Stimulated activated CD4-positive, alpha-beta T cell treated with anti-CD3 and anti-CD28 coated beads, Interleukin-1b, Interleukin-23, amount 100 ng/mL, for 4 hours (primary cell): ENCODE results near the gene PRSS21.

Experiments
- DNase-seq, 2 donors: peaks; one replicate each; pipeline ENCODE4 v3.0.0-alpha.2; 2020; ENCODE audit warnings: low read depth in 2 of 2

Gene PRSS21

DNA sequence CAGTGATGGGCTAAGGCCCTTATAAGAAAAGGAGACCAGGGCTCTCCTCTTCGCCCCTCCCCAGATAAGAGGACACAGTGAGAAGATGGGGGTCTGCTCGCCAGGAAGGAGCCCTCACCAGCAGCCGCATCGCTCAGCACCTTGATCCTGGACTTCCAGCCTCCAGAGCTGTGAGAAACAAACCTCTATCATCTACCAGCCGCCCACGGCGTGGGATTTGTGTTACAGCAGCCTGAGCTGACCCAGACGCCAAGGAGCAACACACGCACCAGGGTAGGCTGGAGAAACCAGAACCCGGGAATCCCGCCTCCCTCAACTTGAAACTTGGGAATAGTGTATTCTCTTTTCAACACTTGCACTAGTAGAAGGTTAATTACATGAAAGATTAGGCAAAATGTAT is 8.9 kb downstream of the PRSS21 start:
- DNase-seq = no peak

DNA sequence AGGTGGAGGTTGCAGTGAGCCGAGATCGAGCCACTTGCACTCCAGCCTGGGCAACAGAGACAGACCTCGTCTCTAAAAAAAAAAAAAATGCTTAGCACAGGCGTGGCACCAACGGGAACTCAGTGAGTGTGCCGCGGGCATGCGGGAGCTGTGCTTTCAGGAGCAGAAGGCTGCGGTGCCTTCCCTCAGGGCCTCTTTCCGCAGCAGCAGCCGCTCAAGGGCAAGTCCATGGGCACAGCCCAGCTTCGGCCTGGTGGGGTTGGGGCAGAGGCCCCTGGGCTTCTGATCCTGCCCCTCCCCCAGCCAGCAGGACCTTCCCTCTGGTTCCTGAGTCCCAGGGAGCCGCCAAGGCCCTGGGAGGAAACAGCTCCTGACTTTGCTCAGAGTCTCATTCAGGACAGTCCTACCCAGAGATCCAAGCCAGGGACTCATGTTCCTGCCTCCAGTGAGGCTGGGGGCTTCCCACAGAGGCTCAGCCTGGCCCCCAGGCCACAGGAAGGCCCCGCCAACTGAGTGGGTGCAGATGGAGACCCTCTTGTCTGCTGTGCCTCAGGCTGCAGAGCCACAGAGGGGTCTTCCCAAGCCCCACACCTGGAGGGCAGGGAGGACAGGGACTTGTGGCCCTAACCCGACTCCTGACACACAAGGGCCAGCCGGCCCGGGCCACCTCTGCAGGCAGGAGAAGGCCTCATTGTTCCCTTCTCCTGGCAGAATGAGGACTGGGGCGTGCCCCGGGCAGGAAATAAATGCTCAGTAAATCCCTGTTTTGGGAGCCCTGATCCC is 9.7 kb downstream of the PRSS21 start:
- DNase-seq = no peak

DNA sequence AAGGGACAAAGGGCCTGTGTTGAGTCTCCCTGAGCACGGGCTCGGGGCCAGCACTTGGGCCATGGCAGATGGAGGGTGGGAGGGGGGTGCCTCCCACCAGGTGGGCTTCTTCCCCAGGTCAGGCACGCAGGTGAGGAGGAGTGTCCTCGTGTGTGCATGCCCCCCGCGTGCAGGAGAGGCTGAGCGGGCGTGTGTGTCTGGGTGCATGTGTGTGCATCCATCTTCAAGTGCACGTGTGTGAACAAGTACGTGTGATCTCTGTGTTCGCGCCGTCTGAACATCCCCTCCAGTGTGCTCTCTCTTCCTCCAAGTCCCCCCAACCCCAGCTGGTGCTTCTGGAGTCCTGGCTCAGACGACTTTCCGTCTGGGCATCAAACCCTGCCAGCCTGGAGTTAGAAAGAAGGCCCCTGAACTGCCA is 10.3 kb downstream of the PRSS21 start:
- DNase-seq = no peak

DNA sequence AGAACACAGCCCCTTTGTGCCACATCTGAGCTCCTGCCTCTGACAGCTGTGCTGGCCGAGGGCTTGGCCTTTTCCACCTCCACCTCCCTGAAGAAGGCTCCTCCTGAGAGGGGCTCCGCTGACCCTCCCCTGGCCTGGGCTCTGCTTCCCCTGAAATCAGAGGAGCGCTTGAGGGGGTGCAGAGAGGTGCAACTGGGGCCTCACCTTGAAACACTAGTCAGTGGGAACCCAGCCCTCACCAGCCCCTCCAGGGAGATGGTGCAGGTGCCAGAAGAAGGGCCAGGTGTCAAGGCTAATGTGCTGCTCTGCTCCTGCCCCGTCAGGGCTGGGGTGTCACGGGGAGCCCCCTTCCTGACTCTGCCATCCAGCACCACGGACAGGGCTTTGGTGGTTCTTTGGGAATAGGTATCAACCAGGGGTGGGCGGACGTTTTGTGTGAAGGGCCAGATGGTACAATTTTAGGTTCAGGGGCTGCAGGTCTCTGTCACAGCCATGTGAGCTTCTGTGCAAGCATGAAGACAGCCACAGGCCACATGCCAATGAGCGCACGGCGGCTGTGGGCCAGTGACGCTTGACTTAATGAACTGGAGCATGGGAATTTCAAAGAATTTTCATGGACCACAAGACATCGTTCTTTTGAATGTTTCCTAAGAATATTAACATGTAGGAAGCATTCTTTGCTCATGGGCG is 10.9 kb downstream of the PRSS21 start:
- DNase-seq = no peak

DNA sequence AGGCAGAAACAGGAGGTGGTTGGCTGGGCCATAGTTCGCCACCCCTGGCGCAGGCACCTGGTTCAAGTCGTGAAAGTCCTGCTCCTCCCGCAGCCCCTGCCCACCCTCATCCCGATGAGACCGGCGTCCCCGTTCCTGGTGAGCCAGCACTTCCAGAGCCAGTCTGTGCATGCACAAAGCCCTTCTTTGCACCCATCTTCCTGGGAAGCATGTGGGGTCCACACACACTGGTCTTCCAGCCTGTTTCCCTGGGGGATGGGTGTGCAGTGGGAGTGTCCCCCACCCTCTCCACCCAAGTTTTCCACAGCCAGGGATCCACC is 11.4 kb downstream of the PRSS21 start:
- DNase-seq = no peak

DNA sequence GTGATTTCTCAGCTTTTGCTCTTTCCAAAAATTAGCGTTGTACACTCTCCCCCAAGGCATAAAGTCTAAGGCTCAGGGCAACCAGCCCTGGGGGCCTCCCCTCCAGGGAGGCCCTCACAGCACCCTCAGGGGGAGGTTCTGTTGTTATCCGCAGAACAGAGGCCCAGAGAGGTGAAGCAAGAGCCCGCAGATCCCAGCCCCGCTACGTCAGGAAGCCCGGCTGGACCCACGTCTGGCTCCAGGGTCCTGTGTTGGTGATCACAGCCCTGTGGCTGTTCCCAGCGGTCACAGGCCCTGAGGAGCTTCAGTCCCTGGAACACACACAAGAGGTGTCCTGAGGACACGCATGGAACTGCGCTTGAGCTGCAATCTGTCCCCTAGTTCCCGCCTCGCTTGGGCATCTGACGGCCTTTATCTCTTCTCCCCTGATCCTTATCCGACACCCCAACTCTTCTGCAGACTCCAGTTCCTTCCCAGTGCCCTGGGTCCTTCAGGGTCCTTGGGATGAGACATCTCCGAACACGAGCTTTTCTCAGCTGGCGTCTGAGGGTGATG is 11.9 kb downstream of the PRSS21 start:
- DNase-seq = no peak

DNA sequence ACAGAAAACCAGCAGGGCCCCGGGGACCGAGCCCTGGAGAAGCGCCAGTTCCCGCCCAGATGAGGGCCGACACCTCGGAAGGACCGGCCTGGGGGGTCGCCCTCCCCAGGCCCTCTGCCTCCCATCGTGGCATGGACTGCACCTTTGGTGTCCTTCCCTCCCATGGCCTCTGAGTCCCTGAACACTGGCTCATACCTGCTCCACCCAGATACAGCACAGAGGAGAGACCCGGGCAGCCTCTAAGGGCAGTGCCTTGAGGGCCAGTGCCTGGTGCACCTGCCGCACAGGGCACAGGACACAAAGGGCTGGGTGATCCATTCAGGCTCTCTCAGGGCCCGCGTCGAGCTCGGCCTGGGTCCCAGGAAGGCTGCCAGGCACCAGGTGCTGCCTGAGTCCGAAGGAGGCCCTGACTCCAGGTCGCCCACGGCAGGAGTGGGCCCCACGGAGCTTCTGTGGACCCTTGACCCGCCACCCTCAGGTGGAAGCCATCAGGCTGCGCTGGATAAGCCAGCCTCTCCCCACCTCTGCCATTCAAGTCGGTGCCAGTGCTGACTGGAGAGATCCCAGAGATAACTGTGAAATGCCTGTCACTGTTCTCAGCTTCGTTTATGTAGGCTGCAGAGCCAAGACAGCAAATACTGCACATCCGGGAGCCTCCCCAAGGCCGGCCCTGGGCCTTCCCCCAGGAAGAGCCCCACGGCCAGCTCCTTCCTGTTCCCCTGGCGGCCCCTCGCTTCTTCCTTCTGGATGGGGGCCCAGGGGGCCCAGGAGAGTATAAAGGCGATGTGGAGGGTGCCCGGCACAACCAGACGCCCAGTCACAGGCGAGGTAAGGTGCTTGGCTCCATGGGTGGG is 12.7 kb downstream of the PRSS21 start, which contains the start of gene ZG16B:
ZG16B (plus strand) TSS at position 803 of the 854 bp plus-strand sequence. CDS start 139 bp downstream, outside the sequence.
- DNase-seq = no peak

DNA sequence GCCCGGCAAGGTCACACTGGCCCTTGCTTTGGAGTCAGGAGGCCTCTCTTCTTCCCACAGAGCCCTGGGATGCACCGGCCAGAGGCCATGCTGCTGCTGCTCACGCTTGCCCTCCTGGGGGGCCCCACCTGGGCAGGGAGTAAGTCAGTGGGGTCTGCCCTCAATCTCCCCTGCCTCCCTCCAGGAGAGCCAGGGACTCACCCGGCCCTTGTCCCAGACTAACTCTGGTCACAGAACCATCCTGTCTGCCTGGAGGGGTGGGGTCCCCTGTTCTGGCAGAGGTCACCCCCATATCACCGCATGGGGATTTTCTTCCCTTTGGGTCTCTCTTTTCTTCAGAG is 13.3 kb downstream of the PRSS21 start:
- DNase-seq = no peak

DNA sequence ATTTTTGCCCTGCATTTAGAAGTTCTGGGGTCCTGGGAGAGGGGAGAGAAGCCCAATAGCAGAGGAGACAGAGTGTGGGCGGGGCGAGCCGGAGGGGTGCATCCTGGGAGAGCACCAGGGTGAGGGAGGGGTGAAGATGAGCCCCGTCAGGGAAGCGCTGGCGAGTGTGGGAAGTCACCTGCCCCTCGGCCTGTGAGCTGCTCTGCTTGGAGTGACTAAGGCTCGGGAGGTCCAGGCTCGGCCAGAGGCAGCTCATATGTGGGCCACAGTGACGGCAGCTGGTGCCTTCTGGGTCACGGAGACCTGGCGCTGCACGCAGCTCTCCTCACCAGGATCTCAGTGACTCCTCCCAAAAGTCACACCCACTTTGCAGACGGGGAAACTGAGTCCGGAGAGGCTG is 14.2 kb downstream of the PRSS21 start:
- DNase-seq = no peak

DNA sequence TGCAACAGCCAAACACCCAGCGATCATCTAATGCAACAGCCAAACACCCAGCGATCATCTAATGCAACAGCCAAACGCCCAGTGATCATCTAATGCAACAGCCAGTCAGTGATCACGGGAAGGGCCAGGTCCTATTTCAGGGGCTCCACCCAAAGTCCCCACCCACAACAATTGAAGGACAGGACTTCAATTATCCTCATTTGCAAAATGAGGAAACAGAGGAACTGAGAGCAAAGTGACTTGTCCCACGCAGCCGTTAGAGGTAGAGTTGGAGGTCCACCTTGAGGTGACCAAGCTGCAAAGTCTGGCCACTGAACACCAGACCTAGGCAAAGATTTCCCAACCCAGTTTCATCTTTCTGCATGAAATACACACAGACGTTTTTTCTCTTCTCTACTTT is 16.7 kb downstream of the PRSS21 start:
- no peak for DNase-seq

DNA sequence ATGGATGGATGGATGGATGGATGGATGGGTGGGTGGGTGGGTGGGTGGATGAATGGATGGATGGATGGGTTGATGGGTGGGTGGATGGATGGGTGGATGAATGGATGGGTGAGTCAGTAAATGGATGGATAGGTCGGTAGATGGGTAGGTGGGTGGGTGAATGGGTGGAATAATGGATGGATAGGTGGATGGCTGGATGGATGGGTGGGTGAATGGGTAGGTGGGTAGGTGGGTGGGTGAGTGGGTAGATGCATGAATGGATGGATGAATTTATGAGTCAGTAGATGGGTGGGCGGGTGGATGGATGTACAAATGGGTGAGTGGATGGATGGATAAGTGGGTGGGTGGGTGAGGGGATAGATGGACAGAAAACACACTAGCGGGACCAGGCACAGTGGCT is 17.9 kb downstream of the PRSS21 start:
- DNase-seq = no peak

DNA sequence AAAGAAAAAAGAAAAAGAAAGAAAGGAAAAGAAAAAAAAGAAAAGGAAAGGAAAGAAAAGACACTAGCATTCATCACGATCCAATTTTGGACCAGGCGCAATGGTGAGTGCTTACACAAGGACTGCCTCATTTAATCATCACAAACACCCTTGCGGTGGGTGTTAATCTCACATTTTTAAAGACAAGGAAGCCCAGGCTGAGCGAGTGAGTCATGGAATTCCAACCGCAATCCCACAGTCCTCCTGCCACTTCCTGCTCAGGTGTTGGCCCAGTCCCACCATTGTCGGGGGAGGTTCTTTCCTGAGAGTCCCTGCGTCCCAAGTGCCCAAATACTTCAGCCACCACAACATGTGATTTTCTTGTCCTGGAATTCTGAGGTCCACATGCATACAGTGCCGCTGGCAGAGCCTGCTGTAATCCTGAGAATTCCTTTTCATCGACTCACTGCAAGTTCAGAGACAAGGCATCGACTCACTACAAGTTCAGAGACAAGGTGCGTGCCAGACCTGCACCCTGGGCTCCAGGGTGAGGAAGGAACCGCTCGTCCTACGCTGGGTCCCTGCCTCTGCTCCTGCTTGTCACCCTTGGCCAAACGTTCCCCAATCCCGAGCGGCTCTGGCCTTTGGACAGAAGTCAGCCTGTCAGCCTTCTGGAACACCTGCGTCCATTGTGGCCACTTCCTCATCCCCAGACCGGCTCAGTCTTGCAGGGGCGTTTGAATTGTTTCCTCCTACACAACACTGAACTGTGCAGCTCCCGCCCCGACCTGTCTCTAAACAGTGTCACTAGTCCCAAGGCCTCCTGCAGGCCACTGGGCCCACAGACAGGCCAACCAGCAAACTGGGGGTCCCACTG is 18.8 kb downstream of the PRSS21 start:
- DNase-seq = no peak

DNA sequence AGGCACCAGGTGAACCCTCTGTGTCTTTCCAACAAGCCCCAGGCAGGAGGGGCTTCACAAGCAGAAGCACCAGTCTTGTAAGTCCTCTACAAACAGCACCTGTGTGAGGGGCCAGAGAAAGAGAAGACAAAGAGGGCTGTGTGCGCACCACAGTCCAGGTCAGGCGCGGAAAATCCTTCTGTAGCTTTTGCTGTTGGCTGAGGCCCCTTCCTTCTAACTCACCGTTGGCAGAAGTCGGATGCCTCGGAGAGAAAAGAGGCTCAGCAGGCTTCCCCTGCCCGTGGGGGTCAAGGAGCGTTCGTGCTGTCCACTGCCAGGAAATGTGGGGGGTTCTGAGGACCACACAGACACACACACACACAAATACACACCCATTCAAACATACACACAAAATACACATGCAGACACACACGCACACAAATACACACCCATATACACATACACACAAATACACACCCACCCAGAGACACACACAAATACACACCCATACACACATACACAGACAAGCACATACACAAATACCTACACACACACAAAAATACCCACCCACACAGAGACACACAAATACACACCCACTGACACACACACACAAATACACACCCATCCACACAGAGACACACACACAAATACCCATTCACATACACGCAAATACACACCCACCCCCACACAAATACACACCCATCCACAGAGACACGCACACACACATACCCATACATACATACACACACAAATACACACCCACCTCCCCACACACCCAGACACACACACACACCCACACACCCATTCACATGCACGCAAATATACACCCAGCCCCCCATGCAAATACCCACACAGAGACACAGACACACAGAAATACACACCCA is 19.8 kb downstream of the PRSS21 start:
- DNase-seq = no peak

DNA sequence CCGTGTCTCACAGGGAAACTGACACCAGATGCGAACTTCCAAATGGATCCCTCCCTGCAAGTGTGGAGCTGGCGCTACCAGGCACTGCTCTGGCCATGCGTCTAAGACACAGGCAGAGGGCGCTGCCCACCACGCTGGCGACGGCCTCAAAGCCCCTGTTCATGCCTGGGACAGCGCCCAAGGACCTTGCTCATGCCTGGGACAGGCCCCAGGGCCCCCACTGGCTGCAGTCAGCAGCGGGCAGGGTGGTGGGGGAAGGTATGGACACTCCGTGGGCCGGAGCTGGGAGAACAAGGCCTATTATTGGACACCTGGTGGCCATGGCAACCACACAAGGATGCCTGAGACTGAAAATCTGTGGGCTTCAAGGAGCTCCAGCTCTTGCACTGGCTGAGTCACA is 21.9 kb downstream of the PRSS21 start:
- peak; percentile 29 to 44 for DNase-seq

DNA sequence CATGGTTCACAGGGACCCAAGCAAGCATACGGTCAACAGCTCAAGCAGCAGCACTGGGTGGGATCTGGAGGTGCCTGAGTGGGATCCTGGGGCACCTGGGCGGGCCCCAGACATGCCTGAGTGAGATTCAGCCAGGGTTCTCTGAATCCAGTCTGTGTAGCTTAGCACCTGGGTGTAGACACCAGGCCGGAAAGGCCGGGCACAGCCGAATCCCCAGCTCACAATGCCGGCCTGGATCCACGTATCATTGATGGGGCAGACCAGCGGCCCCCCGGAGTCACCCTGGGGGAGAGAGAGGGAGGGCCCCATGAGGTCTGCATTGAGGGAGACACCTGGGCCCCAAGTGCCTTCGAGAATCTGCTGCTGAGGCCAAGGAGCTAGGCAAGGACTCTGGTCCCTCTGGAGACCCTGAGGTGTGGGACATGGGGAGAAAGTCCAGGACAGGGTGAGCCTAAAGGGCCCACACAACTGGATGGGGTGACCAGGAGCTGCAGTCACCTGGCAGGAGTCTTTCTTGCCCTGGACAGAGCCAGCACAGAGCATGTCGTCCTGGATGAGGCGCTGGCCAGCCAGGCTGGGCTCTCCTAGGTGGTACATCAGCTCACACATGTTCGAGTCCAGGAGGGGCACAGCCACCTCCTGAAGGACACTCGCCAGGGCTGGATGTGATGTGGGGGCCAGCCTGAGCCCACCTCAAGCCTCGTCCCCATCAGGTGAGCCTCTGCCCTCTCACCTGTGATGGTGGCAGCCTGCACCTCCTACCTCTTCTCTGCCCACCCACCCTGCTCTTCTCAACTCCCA is 22.8 kb downstream of the PRSS21 start:
- DNase-seq = no peak

DNA sequence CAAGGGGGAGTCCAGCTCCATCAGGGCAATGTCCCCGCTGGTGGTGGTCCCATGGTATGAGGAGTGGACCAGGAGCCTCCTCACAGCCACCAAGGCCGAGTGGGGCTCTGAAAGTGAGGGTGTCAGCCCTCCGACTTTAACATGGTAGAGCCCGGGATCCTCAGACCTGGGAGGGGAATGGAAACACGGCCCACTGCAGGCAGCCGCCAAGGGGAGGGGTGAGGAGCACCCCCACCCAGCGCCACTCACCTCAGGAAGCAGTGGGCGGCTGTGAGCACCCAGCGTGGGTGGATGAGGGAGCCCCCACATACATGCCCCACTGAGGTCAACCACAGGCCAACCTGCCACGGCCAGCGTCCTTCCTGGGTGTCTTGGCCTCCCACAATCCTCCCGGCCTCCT is 23.9 kb downstream of the PRSS21 start:
- no peak for DNase-seq

DNA sequence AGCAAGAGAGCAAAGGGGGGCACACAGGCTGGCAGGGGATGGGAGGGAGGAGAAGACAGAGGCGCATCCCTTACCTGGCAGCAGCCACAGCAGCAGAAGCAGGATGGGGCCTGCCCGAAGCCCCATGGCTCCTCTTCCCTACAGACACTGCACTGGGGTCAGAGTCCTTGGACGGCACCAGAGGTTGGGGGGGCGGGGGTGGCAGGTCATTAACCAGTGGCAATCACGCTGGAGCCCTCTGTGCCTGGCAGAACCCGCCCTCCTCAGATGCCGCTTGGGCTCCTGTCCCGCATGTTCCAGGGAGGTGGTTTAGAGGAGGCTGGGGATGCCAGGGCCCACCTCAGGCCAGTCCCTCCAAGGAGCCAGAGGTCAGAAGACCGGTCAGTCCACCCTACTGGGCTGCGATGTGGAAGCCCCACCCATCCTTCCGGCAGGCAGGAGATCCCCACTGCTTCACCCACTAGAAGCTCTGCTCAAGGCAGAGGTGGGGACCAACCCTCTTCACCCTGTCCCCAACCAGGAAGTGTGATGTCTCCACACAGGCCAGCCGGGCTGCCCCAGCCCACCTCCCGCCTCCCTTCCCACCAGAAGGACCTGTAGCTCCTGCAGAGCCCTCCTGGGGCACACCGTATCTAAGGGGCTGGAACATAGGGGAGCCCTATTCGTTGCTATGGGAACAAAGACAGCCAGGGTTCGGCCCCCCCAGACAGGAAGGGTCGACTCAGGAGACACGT is 24.7 kb downstream of the PRSS21 start:
- no peak for DNase-seq

DNA sequence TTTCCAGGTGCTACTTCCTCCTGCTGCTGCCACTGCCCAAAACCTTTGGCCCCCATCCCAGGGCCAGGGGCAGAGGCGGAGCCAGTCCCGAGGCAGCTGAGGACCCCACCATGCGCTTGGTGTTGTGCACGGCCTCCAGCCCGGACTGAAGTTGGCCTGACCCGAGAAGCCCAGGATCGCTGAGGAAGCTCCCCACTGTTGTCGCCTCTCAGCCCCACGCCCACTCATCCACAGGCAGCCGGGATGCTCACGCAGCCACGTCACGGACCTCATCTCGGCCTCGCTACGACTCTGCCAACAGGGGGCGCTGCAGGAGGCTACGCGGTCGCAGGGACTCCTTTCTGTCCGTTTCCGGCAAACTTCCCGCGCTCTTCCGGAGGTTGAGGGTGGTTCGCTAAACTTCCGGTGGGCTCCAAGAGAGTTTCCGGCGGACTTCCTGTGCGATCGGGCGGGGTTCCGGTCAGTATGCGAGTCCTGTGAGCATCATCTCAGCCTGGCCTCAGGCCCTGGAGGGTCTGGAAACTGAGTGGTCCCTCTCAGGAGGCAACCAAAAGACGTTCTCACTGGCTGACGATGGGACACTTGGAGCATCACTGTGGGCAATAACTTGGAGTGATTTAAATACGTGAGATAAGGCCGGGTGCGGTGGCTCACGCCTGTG is 25.4 kb downstream of the PRSS21 start:
- DNase-seq = peak; percentile 44 to 74
